ENCODE data around the gene CDC45.

DNA sequence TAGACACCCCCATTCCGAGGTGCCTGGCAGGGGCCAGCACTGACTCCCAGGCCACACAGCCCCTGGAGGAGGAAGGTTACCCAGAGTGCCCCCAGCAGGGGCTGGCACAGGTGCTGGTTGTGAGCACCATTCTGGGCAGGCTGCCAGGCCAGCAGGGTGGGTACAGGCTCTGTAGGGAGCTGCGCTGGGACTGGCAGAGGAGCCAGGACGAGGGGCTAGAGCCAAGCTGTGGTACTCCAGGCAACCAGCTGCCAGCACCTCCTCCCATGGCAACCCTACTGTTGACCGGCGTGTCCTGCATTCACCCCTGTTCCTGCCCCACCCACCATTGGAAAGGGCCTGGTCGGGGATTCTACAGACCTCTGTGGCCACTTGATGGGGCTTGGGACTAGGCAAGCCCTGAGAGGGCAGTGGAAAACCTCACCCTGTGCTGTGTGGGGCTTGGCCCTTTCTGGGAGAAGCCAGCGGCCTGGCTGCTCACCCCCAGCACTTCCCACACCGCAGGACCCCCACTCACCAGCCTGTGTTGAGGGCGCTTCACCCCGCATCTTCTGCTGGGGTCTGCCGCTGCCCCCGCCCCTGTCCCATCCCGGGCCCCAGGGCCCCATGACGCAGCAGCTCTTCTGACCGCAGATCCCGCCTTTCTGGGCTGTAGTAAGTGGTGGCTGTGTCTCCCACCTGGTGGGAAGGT lies 42.6 kb downstream of the CDC45 start:
- TF ChIP-seq, protein P1, sequence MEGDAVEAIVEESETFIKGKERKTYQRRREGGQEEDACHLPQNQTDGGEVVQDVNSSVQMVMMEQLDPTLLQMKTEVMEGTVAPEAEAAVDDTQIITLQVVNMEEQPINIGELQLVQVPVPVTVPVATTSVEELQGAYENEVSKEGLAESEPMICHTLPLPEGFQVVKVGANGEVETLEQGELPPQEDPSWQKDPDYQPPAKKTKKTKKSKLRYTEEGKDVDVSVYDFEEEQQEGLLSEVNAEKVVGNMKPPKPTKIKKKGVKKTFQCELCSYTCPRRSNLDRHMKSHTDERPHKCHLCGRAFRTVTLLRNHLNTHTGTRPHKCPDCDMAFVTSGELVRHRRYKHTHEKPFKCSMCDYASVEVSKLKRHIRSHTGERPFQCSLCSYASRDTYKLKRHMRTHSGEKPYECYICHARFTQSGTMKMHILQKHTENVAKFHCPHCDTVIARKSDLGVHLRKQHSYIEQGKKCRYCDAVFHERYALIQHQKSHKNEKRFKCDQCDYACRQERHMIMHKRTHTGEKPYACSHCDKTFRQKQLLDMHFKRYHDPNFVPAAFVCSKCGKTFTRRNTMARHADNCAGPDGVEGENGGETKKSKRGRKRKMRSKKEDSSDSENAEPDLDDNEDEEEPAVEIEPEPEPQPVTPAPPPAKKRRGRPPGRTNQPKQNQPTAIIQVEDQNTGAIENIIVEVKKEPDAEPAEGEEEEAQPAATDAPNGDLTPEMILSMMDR (IDR thresholded peaks at IDR 0.05; ENCODE audit: low read depth, low read length, poor library complexity, severe bottlenecking) = no peak
- no peak for TF ChIP-seq EZH2phosphoT487 (IDR thresholded peaks at IDR 0.05; ENCODE audit: borderline replicate concordance, low read length)
